GM12891 (cell line): ENCODE data around the gene OR4C16.

Source experiments
- POLR2A ChIP-seq: IDR thresholded peaks from 2 replicates; pipeline ENCODE4 v1.6.1; 2011; ENCODE audit warnings: low read depth, low read length, control low read depth
- POLR2AphosphoS5 ChIP-seq: IDR thresholded peaks from 2 replicates; pipeline ENCODE4 v1.6.1; 2011; ENCODE audit warnings: low read depth, low read length, control low read depth
- POU2F2 ChIP-seq: IDR thresholded peaks from 2 replicates; pipeline ENCODE4 v1.6.1; 2011; ENCODE audit warnings: low read depth, mild to moderate bottlenecking, control low read depth, low read length, moderate library complexity
- SPI1 ChIP-seq: IDR thresholded peaks from 2 replicates; pipeline ENCODE4 v1.6.1; 2011; ENCODE audit warnings: low read depth, low read length, control low read depth

DNA sequence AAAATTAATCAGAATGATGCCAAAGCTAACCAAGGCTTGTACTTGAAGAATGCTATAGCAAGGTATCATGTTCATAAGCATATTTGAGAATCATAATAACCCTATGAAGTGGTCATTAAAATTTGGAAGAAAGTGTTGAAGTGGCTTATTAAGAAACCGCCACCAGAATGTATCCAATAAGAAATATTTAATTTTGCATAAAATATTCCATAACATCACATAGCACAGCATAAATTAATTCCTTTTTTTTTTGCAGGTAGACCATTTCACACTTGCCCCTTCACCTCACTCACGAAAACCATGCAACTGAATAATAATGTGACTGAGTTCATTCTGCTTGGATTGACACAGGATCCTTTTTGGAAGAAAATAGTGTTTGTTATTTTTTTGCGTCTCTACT lies at the start of gene OR4C16:
- TF ChIP-seq POLR2A = no peak
- no peak for TF ChIP-seq POLR2AphosphoS5
- no peak for TF ChIP-seq SPI1
- no peak for TF ChIP-seq POU2F2
